Tibial nerve (tissue), 4 donors: ENCODE data around the gene PHLPP1. TPM values are rescaled to one million over a fixed set of nuclear protein-coding genes. Genes with fewer than 3 reads are reported as not detected.

Experiments
- DNase-seq, 2 donors: peaks; one replicate each; pipeline ENCODE4 v3.0.0-alpha.2; 2019; ENCODE audit warnings: low spot score in 2 of 2
- H3K27ac ChIP-seq, 4 donors: fragments of 200-600 bp; sonication (generic) in 3 of 4; one replicate each; pipeline ENCODE4 v1.5.1; 2017 to 2019; ENCODE audit warnings: mild to moderate bottlenecking in 1 of 4
- H3K27me3 ChIP-seq, 2 donors: fragments of 200-600 bp; sonication (generic) in 1 of 2; one replicate each; pipeline versions ENCODE4 v1.5.1 to v1.6.0; 2017 to 2019
- H3K36me3 ChIP-seq, 3 donors: fragments of 200-600 bp; sonication (generic); one replicate each; pipeline ENCODE4 v1.5.1; 2018 to 2019
- H3K4me1 ChIP-seq, 4 donors: fragments of 200-600 bp; sonication (generic) in 3 of 4; one replicate each; pipeline ENCODE4 v1.5.1; 2017 to 2019
- H3K4me3 ChIP-seq, 4 donors: fragments of 200-600 bp; sonication (generic) in 3 of 4; one replicate each; pipeline ENCODE4 v1.5.1; 2017 to 2019; ENCODE audit warnings: mild to moderate bottlenecking in 1 of 4, moderate library complexity in 1 of 4
- H3K9me3 ChIP-seq, 4 donors: fragments of 200-600 bp; sonication (generic) in 3 of 4; one replicate each; pipeline ENCODE4 v1.5.1; 2017 to 2019
- EP300 ChIP-seq, 2 donors: sonication (generic); formaldehyde crosslinking; IDR thresholded peaks; one replicate each; pipeline ENCODE4 v1.6.1; 2017; ENCODE audit warnings: antibody characterized with exemption in 2 of 2, mild to moderate bottlenecking in 1 of 2
- POLR2A ChIP-seq, 2 donors: fragments of 450-650 bp; IDR thresholded peaks; one replicate each; pipeline ENCODE4 v1.6.1; 2017; ENCODE audit warnings: antibody characterized with exemption in 2 of 2, mild to moderate bottlenecking in 2 of 2, moderate library complexity in 2 of 2
- WGBS, 2 donors: methylation state at CpG; one replicate each; pipeline ENCODE4 v1.1.5; 2018; 5-methylcytosine and 5-hydroxymethylcytosine counted together
- total RNA-seq, 4 donors: library from RNA; depleted of rRNA; stranded (reverse); fragments of >200 nt; gene quantifications; one replicate each; pipeline ENCODE4 v1.1.0, GENCODE V29; 2016
- TF ChIP-seq, protein P1 (sequence below), 5 experiments: fragments of 200-600 bp in 3 of 5; fragments of 450-650 bp in 2 of 5; sonication (generic) in 3 of 5; IDR thresholded peaks; one replicate each; pipeline ENCODE4 v1.5.1; 2016 to 2019; ENCODE audit warnings: antibody characterized with exemption in 5 of 5, mild to moderate bottlenecking in 3 of 5, moderate library complexity in 2 of 5

PHLPP1 gene
- total RNA-seq, 4 donors from 2014 or later, result 11.4 to 16.1 (median 14.5) TPM

DNA sequence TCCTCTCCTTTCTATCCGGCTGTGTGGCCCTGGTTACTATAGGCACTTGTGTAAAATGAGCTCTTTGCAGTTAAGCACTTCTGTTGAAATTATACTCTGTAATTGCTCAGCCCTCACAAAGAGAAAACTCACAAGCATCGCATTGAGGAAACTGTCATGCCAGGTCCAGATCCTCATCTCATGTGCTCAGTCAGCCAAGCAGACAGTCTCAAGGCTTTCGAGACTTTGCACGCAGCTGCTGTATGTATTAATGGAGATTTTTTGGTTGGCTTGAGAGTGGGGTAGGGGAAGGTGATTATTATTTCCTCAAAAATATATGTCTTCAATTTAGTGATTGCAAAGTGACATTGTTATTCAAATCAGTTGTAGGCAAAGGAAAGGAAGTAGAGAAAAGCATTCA lies 33.0 kb upstream of the PHLPP1 start:
- no peaks in the 10 kb centered on the region for H3K27me3 ChIP-seq
- H3K4me3 ChIP-seq, result no peak overlapping the region
- no peaks in the 10 kb centered on the region for H3K36me3 ChIP-seq
- no peak overlapping the region for H3K27ac ChIP-seq
- H3K9me3 ChIP-seq, result no peaks in the 10 kb centered on the region
- DNase-seq, result no peak
- WGBS, 2 donors, result 49 to 50% methylated on average over 4 of the region's 4 CpGs
- TF ChIP-seq, protein P1, sequence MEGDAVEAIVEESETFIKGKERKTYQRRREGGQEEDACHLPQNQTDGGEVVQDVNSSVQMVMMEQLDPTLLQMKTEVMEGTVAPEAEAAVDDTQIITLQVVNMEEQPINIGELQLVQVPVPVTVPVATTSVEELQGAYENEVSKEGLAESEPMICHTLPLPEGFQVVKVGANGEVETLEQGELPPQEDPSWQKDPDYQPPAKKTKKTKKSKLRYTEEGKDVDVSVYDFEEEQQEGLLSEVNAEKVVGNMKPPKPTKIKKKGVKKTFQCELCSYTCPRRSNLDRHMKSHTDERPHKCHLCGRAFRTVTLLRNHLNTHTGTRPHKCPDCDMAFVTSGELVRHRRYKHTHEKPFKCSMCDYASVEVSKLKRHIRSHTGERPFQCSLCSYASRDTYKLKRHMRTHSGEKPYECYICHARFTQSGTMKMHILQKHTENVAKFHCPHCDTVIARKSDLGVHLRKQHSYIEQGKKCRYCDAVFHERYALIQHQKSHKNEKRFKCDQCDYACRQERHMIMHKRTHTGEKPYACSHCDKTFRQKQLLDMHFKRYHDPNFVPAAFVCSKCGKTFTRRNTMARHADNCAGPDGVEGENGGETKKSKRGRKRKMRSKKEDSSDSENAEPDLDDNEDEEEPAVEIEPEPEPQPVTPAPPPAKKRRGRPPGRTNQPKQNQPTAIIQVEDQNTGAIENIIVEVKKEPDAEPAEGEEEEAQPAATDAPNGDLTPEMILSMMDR (IDR thresholded peaks at IDR 0.05), result no peak
- TF ChIP-seq EP300 (IDR thresholded peaks at IDR 0.05) (no peak), POLR2A (IDR thresholded peaks at IDR 0.05) (no peak)
- no peaks in the 10 kb centered on the region for H3K4me1 ChIP-seq

DNA sequence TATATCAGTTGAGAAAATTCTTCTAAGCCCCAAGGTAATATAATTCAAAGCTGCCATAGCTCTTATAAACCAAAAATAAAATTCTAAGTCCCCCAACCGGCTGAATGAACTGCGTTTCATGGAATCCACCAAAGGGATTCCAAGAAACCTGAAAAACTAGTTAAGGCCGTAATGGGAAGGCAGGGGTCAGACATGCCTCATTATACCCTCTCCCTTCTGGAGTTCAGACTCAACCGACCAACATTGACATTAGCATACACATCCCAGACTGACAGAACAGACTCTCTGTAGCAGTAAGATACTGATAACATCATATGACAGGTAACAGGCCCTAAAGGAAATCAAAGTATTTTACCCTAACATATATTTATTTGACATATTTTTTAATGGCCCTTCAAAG lies 31.4 kb upstream of the PHLPP1 start:
- Histone ChIP-seq H3K9me3 (peaks cover 0 to 13% (median 0%) of the 10 kb centered on the region in 4 donors), H3K4me1 (no peaks in the 10 kb centered on the region), H3K27ac (no peak overlapping the region), H3K36me3 (no peaks in the 10 kb centered on the region), H3K27me3 (no peaks in the 10 kb centered on the region), H3K4me3 (no peak overlapping the region)
- no peak for DNase-seq
- TF ChIP-seq EP300 (IDR thresholded peaks at IDR 0.05), result no peak
- TF ChIP-seq, protein P1 (IDR thresholded peaks at IDR 0.05), result no peak
- no peak for TF ChIP-seq POLR2A (IDR thresholded peaks at IDR 0.05)
- 72 to 73% methylated on average over 4 of the region's 4 CpGs for WGBS, 2 donors

DNA sequence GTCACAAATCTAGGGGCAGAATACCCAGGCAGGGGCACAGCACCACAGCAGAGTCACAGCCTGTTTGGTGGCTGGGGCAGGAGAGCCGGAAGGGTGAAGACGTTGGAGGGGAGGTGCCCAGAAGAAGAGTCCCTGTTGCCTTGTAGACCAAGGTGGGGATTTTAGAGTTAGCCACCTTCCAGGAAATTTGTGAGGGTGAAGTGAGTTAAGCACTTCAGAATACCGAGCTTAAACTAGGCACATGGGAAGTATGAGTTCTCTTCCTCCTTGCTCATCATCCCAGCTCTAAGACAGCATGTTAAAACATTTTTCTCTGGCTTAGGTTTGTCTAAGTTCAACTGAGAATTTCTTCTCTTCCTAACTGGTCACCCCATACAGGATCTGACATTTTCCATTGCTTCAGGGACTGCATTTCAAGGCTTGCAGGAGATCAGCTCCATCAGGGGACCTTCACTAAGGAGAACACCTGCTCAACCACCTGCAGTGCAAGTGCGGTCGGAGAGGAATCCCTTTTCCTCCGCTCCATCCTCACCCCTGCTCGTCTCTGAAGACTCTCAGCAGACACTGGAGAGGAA lies 26.5 kb upstream of the PHLPP1 start:
- Histone ChIP-seq H3K27ac (no peak overlapping the region), H3K27me3 (no peaks in the 10 kb centered on the region), H3K4me3 (no peak overlapping the region), H3K36me3 (no peaks in the 10 kb centered on the region), H3K4me1 (peaks cover 0 to 12% (median 3%) of the 10 kb centered on the region in 4 donors), H3K9me3 (peaks cover 0 to 22% (median 0%) of the 10 kb centered on the region in 4 donors)
- DNase-seq, result no peak
- TF ChIP-seq EP300 (IDR thresholded peaks at IDR 0.05), result no peak
- TF ChIP-seq, protein P1 (IDR thresholded peaks at IDR 0.05), result no peak
- no peak for TF ChIP-seq POLR2A (IDR thresholded peaks at IDR 0.05)
- 91 to 97% methylated on average over 7 of the region's 7 CpGs for WGBS, 2 donors

DNA sequence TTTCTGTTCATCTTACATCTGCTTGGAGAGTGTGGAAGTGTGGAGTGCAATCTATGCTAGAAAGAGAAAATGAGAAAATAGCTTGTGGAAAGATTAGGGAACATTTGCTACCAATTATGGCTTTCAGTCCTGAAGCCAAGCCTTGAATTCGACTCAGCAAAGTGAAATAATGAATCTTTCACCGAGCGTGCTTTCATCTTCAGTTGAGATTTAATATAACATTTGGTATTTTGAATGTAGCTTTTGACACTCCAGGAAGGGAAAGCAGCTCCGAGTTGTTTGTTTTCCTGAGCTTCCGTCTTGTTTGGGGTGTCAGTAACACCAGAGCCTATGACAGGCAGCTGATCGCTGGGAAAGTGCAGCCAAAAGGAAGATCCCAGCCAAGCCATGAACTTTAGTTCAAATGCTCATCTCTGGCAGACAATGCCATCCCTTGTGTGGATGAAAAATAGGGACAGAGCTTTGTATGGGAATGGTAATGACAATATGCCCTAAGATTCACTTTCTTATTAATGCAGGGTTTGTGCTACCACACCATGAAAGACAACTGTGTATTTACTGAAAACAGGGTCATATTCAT lies 25.0 kb upstream of the PHLPP1 start:
- Histone ChIP-seq H3K27ac (peak overlapping the region in 2 of 4 donors; percentile 50 to 58), H3K4me1 (peaks cover 0 to 12% (median 3%) of the 10 kb centered on the region in 4 donors), H3K27me3 (no peaks in the 10 kb centered on the region), H3K36me3 (no peaks in the 10 kb centered on the region), H3K9me3 (peaks cover 0 to 22% (median 0%) of the 10 kb centered on the region in 4 donors), H3K4me3 (peak overlapping the region in 1 of 4 donors; percentile 23)
- DNase-seq, result no peak
- no peak for TF ChIP-seq POLR2A (IDR thresholded peaks at IDR 0.05)
- TF ChIP-seq, protein P1 (IDR thresholded peaks at IDR 0.05), result no peak
- TF ChIP-seq EP300 (IDR thresholded peaks at IDR 0.05), result no peak
- 24 to 35% methylated on average over 6 of the region's 6 CpGs for WGBS, 2 donors

DNA sequence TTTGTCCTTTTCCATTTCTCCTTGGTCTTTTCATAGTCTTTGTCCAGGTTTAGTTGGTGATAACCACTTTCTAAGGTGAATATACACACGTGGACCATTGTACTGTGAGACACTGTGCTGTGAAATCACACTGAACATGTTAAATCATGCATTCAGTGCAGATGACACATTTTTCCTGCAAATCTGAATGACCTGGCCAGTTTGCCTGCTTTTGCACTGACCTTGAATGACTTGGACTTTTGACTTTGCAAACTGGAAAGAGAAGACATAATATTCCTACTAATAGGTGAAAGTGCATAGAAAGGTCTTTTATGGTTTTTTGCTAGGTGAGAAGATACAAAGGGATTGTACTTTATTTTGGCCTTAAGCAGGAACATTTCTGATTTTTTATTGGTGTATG lies 21.7 kb upstream of the PHLPP1 start:
- H3K36me3 ChIP-seq, result no peaks in the 10 kb centered on the region
- TF ChIP-seq EP300 (IDR thresholded peaks at IDR 0.05), result no peak
- TF ChIP-seq POLR2A (IDR thresholded peaks at IDR 0.05), result no peak
- TF ChIP-seq, protein P1 (IDR thresholded peaks at IDR 0.05), result no peak
- no peak for DNase-seq
- no peak overlapping the region for H3K4me3 ChIP-seq
- WGBS, 2 donors, result 60 to 69% methylated on average over 1 of the region's 1 CpG
- H3K4me1 ChIP-seq, result peaks cover 0 to 12% (median 3%) of the 10 kb centered on the region in 4 donors
- H3K27me3 ChIP-seq, result no peaks in the 10 kb centered on the region
- H3K9me3 ChIP-seq, result peaks cover 0 to 12% (median 0%) of the 10 kb centered on the region in 4 donors
- H3K27ac ChIP-seq, result no peak overlapping the region
